ENCODE measurements around the gene ADGRD2. TPM values are rescaled to one million over a fixed set of nuclear protein-coding genes. Genes with fewer than 3 reads are reported as not detected.

ADGRD2 gene
- total RNA-seq, 4 donors from 2014 or later: 0.20 to 0.49 (median 0.36) TPM; not detected in 1

- intact Hi-C loops (cut with DNase I; ENCODE audit: low total_unique reads): no loop called here
- 81 to 97% methylated on average over 3 to 4 of the region's 4 CpGs for WGBS, 2 donors
- TF ChIP-seq CTCF (IDR thresholded peaks at IDR 0.05): no peak
- no peak for TF ChIP-seq POLR2A (IDR thresholded peaks at IDR 0.05)
- no peak overlapping the region for H3K4me3 ChIP-seq (ENCODE audit: low read depth, poor library complexity, severe bottlenecking)
- DNase-seq (ENCODE audit: low spot score in 2 of 2): no peak
These were observed 63.9 kb downstream of the ADGRD2 start for GRCh38 chr9:124514125-124514524.

GRCh38 chr9:124514874-124515273, 64.6 kb downstream of the ADGRD2 start:
- WGBS, 2 donors: 78 to 84% methylated on average over 5 of the region's 5 CpGs
- DNase-seq (ENCODE audit: low spot score in 2 of 2): no peak
- no peak for TF ChIP-seq CTCF (IDR thresholded peaks at IDR 0.05)
- TF ChIP-seq POLR2A (IDR thresholded peaks at IDR 0.05): no peak
- intact Hi-C loops (cut with DNase I; ENCODE audit: low total_unique reads): no loop called here
- no peak overlapping the region for H3K4me3 ChIP-seq (ENCODE audit: low read depth, poor library complexity, severe bottlenecking)

GRCh38 chr9:124517600-124517999, 67.3 kb downstream of the ADGRD2 start:
- no peak for TF ChIP-seq CTCF (IDR thresholded peaks at IDR 0.05)
- no peak for TF ChIP-seq POLR2A (IDR thresholded peaks at IDR 0.05)
- no peak overlapping the region for H3K4me3 ChIP-seq (ENCODE audit: low read depth, poor library complexity, severe bottlenecking)
- intact Hi-C loops (cut with DNase I; ENCODE audit: low total_unique reads): no loop called here
- 80 to 82% methylated on average over 5 of the region's 5 CpGs for WGBS, 2 donors
- no peak for DNase-seq (ENCODE audit: low spot score in 2 of 2)

- 87 to 91% methylated on average over 7 of the region's 7 CpGs for WGBS, 2 donors
- TF ChIP-seq POLR2A (IDR thresholded peaks at IDR 0.05): no peak
- intact Hi-C loops (cut with DNase I; ENCODE audit: low total_unique reads): no loop called here
- no peak overlapping the region for H3K4me3 ChIP-seq (ENCODE audit: low read depth, poor library complexity, severe bottlenecking)
- no peak for DNase-seq (ENCODE audit: low spot score in 2 of 2)
These were observed 67.9 kb downstream of the ADGRD2 start for GRCh38 chr9:124518116-124518515.

GRCh38 chr9:124520206-124520596, 70.0 kb downstream of the ADGRD2 start:
- TF ChIP-seq CTCF (IDR thresholded peaks at IDR 0.05) (no peak), POLR2A (IDR thresholded peaks at IDR 0.05) (no peak)
- no peak for DNase-seq (ENCODE audit: low spot score in 2 of 2)
- WGBS, 2 donors: 80 to 82% methylated on average over 7 of the region's 7 CpGs
- H3K4me3 ChIP-seq (ENCODE audit: low read depth, poor library complexity, severe bottlenecking): no peak overlapping the region
- intact Hi-C loops (cut with DNase I; ENCODE audit: low total_unique reads): no loop called here

GRCh38 chr9:124521142-124521541, 70.9 kb downstream of the ADGRD2 start:
- TF ChIP-seq CTCF (IDR thresholded peaks at IDR 0.05): no peak
- intact Hi-C loops (cut with DNase I; ENCODE audit: low total_unique reads): no loop called here
- WGBS, 2 donors: 87 to 92% methylated on average over 3 of the region's 3 CpGs
- no peak overlapping the region for H3K4me3 ChIP-seq (ENCODE audit: low read depth, poor library complexity, severe bottlenecking)
- peak in 1 of 2 donors; percentile 59 for DNase-seq (ENCODE audit: low spot score in 2 of 2)

Data from lower leg skin (tissue), 4 donors.